ENCODE data around the gene DSG2.

DNA sequence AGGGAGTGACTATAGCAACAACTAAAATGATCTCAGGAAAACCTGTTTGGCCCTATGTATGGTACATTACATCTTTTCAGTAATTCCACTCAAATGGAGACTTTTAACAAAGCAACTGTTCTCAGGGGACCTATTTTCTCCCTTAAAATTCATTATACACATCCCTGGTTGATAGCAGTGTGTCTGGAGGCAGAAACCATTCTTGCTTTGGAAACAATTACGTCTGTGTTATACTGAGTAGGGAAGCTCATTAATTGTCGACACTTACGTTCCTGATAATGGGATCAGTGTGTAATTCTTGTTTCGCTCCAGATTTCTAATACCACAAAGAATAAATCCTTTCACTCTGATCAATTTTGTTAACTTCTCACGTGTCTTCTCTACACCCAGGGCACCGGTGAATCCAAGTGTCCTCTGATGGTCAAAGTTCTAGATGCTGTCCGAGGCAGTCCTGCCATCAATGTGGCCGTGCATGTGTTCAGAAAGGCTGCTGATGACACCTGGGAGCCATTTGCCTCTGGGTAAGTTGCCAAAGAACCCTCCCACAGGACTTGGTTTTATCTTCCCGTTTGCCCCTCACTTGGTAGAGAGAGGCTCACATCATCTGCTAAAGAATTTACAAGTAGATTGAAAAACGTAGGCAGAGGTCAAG, 94.7 kb downstream of the DSG2 start:
- TF ChIP-seq, protein P1, sequence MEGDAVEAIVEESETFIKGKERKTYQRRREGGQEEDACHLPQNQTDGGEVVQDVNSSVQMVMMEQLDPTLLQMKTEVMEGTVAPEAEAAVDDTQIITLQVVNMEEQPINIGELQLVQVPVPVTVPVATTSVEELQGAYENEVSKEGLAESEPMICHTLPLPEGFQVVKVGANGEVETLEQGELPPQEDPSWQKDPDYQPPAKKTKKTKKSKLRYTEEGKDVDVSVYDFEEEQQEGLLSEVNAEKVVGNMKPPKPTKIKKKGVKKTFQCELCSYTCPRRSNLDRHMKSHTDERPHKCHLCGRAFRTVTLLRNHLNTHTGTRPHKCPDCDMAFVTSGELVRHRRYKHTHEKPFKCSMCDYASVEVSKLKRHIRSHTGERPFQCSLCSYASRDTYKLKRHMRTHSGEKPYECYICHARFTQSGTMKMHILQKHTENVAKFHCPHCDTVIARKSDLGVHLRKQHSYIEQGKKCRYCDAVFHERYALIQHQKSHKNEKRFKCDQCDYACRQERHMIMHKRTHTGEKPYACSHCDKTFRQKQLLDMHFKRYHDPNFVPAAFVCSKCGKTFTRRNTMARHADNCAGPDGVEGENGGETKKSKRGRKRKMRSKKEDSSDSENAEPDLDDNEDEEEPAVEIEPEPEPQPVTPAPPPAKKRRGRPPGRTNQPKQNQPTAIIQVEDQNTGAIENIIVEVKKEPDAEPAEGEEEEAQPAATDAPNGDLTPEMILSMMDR (IDR thresholded peaks at IDR 0.05; ENCODE audit: poor library complexity): no peak
- TF ChIP-seq EZH2 (IDR thresholded peaks at IDR 0.05; ENCODE audit: borderline replicate concordance): no peak
